GM19043 (cell line): ENCODE results near the gene ZMAT2.
"Not testable (repeated sequence)": the region's sequence is repeated elsewhere in the genome, so short reads cannot be mapped to it uniquely, and the experiment has no call there.

Source experiments
- ATAC-seq: cut with Tn5 transposase; IDR thresholded peaks from one replicate; pipeline ENCODE4 v1.9.1; 2021; ENCODE audit warnings: low read depth; ENCODE audit not compliant: unreplicated experiment

Gene ZMAT2, protein sequence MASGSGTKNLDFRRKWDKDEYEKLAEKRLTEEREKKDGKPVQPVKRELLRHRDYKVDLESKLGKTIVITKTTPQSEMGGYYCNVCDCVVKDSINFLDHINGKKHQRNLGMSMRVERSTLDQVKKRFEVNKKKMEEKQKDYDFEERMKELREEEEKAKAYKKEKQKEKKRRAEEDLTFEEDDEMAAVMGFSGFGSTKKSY

DNA sequence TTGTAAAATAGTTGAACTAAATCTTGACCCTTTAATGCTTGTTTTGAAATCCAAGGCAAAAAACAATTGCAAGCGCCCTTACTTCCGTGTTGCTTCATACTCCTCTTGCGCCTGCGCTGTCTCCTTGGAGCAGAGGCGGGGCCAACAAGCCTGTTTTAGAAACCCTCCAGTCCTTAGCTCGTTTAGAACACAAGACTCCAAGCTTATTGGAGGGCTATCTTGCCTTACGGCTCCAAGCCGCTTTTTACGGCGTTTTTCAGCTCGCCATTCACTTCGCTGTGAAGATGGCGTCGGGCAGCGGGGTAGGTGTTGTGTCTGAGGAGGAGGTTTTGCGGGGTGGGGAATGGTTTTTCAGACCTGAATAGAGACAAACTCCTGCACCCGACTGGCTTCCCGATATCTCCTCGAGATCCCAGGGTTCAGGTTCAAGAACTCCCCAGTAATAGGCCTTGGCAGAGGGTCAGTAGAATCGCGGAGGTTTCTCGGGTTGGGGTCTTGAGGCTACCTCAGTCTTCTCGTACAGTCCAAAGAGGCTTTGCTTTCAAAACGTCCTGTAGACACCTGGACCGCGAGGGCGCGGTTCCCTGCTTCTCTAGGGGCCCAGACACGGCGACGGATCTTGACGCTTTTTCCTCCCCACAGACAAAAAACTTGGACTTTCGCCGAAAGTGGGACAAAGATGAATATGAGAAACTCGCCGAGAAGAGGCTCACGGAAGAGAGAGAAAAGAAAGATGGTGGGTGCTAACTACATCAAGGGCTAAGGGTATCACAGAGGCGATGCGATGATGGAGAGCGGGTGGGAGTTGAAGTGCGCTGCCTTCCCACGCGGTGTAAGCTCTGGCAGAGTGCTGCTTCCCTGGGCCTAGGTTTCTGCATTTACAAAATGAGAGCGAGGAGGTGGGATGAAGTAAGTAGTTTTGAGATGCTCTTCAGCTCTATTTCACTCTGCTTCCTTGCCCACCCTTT, at the start of gene ZMAT2:
ZMAT2 (plus strand) TSS at position 271 of the 968 bp plus-strand sequence; CDS start at position 285, 14 bp downstream.
- peak; percentile 98 for ATAC-seq

- no peak for ATAC-seq
Measured at GRCh38 chr5:140658870-140659269, 41.4 kb upstream of the ZMAT2 start.

GRCh38 chr5:140660371-140660770, 39.9 kb upstream of the ZMAT2 start:
- ATAC-seq: not testable (repeated sequence)

DNA sequence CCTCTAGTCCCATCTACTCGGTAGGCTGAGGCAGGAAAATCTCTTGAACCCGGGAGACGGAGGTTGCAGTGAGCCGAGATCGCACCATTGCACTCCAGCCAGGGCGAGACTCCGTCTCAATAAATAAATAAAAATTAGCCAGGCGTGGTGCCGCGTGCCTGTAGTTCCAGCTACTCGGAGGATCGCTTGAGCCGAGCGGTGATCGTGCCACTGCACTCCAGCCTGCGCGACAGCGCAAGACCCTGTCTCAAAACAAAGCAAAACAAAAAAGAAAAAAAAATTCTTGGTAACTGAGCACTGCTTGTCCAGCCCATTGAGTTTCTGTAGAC, 36.3 kb upstream of the ZMAT2 start:
- no peak for ATAC-seq

- ATAC-seq: peak; percentile 96
Measured at GRCh38 chr5:140664359-140665119, 35.7 kb upstream of the ZMAT2 start, which contains the start of gene WDR55. WDR55 (plus strand) TSS chr5:140664904; CDS start chr5:140664913, 9 bp downstream.

- not testable (repeated sequence) for ATAC-seq
Measured at GRCh38 chr5:140671035-140671434, 29.2 kb upstream of the ZMAT2 start.

GRCh38 chr5:140671472-140672125, 28.6 kb upstream of the ZMAT2 start:
- no peak for ATAC-seq

GRCh38 chr5:140672455-140673186, 27.6 kb upstream of the ZMAT2 start:
- ATAC-seq: no peak

GRCh38 chr5:140673187-140673976, 26.9 kb upstream of the ZMAT2 start, which contains the start of gene DND1:
DND1 (minus strand) TSS chr5:140673576; CDS start chr5:140673542, 34 bp downstream.
- no peak for ATAC-seq

GRCh38 chr5:140674211-140674610, 26.0 kb upstream of the ZMAT2 start:
- ATAC-seq: no peak

GRCh38 chr5:140674629-140675028, 25.6 kb upstream of the ZMAT2 start:
- no peak for ATAC-seq

DNA sequence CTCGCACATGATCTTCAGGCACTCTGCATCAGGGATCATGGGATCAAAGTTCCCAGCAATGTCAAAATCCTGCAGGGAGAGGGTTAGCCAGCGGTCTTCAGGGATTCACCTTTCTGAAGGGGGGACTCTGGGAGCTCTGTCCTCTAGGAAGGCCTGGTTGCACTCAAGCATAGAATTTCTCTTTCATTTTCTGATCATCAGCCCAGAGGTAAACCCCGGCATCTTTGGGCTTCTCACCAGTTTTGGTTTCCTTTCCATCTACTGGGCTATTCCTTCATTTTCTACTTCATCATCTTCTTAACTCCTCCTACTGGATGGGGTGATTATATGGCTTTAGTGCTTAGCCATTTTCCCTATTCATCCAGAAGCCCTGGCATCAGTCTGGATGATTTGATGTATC, 22.3 kb upstream of the ZMAT2 start:
- no peak for ATAC-seq

DNA sequence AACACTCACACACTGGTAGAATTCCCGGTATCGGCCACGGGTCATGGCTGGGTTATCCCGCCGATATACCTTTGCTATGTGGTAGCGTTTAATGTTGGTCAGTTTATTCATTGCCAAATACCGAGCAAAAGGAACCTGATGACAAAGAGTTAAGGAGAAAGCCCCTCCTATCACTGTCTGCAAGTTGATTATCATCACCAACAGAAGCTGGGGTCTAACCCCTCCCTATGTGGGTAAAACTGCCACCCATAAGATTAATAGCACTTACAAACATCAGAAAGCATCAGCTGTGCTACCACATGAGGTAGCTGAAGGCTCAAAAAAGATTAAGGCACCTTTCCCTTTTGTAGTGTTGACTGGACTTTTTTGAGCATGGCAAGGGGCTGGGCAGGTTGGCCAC, 21.3 kb upstream of the ZMAT2 start:
- ATAC-seq: no peak

DNA sequence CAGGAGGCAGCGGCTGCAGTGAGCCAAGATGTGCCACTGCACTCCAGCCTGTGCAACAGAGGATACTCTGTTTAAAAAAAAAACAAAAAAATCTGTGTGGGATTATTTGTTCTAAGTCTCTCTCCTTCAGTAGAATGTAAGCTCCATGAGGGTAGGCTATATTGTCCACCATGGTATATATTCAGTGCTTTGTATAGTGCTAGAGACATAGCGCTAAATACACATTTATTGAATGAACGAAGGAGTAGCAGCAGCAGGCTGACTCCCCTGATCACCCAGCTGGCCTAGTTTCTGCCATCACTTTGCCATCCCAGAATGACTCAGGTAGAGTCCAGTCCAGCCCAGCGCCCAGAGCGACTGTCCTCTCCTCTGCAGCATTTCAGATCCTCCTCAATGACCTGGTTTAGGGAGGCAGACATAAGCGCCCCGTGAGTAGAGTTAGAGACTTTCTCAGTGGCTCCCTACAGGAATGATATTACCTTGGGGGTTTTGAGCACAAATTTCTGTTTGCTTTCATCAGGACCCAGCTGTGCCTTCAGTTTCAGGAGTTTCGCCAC, 9.8 kb upstream of the ZMAT2 start:
- ATAC-seq: no peak

GRCh38 chr5:140690941-140691924, 9.0 kb upstream of the ZMAT2 start, which contains the start of the genes HARS1 and HARS2:
HARS1 (minus strand) TSS chr5:140691370; CDS start chr5:140691304, 66 bp downstream.
HARS2 (plus strand) TSS chr5:140691455; CDS start chr5:140691649, 194 bp downstream.
- peak; percentile 97 for ATAC-seq

DNA sequence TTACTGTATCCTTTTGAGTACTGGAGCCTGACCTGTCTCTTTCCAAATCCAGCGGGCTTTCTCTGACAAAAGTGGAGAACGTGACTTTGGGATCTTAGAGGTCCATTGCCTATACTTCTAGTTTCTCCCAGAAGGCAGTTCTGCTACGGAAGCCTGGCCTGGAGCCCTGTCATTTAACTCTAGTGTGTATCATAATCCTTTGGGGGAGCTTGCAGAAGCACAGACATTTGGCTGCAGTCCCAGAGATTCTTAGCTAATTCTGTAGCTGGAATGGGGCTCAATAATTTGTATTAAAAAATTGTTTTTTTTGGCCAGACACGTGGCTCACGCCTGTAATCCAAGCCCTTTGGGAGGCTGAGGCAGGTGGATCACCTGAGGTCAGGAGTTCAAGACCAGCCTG, 6.0 kb upstream of the ZMAT2 start:
- ATAC-seq: no peak

GRCh38 chr5:140696891-140697492, 3.3 kb upstream of the ZMAT2 start:
- no peak for ATAC-seq
